ENCODE results near the gene KCNS3.

KCNS3 gene

DNA sequence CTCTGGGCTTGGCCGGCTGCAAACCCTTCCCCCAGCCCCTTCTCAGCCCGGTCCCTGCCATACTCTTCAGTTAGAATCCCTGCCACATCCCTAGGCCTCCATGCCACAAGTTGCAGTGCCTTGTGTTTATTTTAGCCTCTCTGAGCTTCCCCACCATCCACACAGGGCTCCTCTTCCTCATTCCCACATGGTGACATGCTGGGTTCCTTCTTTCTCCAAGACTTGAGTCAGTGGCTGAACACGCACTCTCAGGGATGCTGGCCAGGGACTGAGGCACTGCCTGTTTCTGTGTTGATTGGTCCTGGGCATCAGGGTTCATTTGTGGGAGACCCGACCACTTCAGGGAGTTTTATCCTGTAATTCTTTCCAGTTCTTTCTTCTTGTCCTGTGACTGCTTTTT is 56.3 kb downstream of the KCNS3 start:
- Histone ChIP-seq H3K27me3 (ENCODE audit: control insufficient read depth, insufficient read depth, low read length) (no peaks in the 10 kb centered on the region), H3K9ac (no peak overlapping the region), H3K79me2 (no peaks in the 10 kb centered on the region), H3K4me1 (no peaks in the 10 kb centered on the region), H3K4me2 (ENCODE audit: low read length) (no peak overlapping the region), H3K4me3 (ENCODE audit: low read depth, low read length) (no peak overlapping the region), H2AFZ (no peak overlapping the region), H3K36me3 (ENCODE audit: control insufficient read depth, insufficient read depth, low read length) (no peaks in the 10 kb centered on the region), H3K9me3 (ENCODE audit: control insufficient read depth, low read length) (no peaks in the 10 kb centered on the region), H3K27ac (no peak overlapping the region)
- TF ChIP-seq, protein P1, sequence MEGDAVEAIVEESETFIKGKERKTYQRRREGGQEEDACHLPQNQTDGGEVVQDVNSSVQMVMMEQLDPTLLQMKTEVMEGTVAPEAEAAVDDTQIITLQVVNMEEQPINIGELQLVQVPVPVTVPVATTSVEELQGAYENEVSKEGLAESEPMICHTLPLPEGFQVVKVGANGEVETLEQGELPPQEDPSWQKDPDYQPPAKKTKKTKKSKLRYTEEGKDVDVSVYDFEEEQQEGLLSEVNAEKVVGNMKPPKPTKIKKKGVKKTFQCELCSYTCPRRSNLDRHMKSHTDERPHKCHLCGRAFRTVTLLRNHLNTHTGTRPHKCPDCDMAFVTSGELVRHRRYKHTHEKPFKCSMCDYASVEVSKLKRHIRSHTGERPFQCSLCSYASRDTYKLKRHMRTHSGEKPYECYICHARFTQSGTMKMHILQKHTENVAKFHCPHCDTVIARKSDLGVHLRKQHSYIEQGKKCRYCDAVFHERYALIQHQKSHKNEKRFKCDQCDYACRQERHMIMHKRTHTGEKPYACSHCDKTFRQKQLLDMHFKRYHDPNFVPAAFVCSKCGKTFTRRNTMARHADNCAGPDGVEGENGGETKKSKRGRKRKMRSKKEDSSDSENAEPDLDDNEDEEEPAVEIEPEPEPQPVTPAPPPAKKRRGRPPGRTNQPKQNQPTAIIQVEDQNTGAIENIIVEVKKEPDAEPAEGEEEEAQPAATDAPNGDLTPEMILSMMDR (IDR thresholded peaks at IDR 0.05): no peak

DNA sequence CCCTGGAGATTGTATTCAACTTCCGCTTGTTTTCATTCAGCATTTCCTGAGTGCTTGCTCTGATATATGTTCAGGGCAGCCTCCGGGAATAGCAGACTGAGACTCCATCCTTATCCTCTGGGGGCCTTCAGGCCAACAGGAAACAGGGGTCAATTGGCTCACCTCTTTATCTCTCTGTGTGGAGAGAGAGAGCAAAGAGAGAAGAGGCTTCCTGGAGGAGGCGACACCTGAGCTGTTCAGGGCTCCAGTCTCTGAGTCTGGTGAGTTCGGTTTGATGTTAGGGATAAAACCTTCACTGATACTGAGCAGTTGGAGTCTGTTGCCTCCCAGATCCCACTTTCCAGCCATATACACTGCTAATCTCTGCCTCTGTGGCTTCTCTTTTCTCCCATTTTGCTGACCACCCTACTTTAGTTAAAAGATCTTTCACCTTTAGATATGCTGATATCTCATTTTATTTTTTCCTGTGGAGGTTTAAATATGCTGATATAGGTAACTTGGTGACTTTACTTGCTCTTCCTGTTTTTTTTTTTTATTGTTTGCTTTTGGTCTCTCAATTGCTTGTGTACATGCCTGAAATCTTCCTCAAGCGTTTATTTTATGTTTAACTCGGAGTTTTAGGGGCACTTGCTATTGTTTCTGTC is 56.9 kb downstream of the KCNS3 start:
- H3K9ac ChIP-seq: no peak overlapping the region
- H3K4me2 ChIP-seq (ENCODE audit: low read length): no peak overlapping the region
- H3K27me3 ChIP-seq (ENCODE audit: control insufficient read depth, insufficient read depth, low read length): no peaks in the 10 kb centered on the region
- no peaks in the 10 kb centered on the region for H3K79me2 ChIP-seq
- no peaks in the 10 kb centered on the region for H3K9me3 ChIP-seq (ENCODE audit: control insufficient read depth, low read length)
- H3K27ac ChIP-seq: no peak overlapping the region
- H3K36me3 ChIP-seq (ENCODE audit: control insufficient read depth, insufficient read depth, low read length): no peaks in the 10 kb centered on the region
- H2AFZ ChIP-seq: no peak overlapping the region
- H3K4me3 ChIP-seq (ENCODE audit: low read depth, low read length): no peak overlapping the region
- TF ChIP-seq, protein P1 (IDR thresholded peaks at IDR 0.05): no peak
- H3K4me1 ChIP-seq: no peaks in the 10 kb centered on the region

DNA sequence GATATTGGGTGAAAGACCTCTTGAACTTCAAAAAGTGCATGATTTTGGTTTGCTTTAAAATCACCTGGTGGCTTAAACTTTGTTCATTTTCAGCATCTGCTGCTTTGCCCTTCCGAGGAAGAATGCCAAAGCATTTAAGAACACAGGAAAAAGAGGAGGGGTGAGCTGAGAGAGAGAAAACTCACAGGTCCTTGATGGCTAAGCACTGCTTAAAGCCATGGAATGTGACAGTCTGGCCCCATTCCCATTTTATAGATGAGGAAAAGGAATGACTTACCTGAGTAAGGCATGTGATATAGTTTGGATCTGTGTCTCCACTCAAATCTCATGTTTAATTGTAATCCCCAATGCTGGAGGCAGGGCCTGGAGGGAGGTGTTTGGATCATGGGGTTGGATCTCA is 58.1 kb downstream of the KCNS3 start:
- no peak overlapping the region for H2AFZ ChIP-seq
- no peak overlapping the region for H3K4me2 ChIP-seq (ENCODE audit: low read length)
- no peak overlapping the region for H3K4me3 ChIP-seq (ENCODE audit: low read depth, low read length)
- no peaks in the 10 kb centered on the region for H3K27me3 ChIP-seq (ENCODE audit: control insufficient read depth, insufficient read depth, low read length)
- TF ChIP-seq, protein P1 (IDR thresholded peaks at IDR 0.05): no peak
- no peaks in the 10 kb centered on the region for H3K9me3 ChIP-seq (ENCODE audit: control insufficient read depth, low read length)
- H3K36me3 ChIP-seq (ENCODE audit: control insufficient read depth, insufficient read depth, low read length): no peaks in the 10 kb centered on the region
- H3K9ac ChIP-seq: no peak overlapping the region
- no peak overlapping the region for H3K27ac ChIP-seq
- no peaks in the 10 kb centered on the region for H3K4me1 ChIP-seq
- no peaks in the 10 kb centered on the region for H3K79me2 ChIP-seq

DNA sequence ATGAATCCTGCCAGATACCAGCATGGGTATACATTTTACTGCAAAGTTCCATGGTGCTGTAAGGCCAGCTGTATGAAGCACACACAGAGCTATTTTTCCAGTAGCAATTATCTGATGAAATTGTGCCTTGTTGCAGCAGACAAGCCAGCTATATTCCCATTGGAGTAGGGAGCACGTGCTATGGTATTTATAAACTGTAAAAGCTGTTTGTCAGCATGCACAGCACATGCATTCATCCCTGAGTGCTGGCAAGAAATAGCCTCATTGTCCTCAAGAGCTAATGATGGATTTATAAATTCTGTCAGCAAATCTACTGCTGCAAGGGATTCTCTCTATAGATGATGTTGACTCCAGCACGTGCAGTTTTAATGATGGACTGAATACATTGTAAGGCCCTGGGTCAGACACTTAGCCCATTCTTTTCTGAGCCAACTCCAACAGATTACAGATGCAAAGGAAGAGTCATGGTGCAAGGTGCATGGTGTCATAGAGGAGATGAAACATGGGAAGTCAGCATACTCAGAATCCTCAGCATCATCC is 61.7 kb downstream of the KCNS3 start:
- Histone ChIP-seq H3K4me3 (ENCODE audit: low read depth, low read length) (no peak overlapping the region), H3K9me3 (ENCODE audit: control insufficient read depth, low read length) (no peaks in the 10 kb centered on the region), H3K4me2 (ENCODE audit: low read length) (no peak overlapping the region), H3K27ac (no peak overlapping the region), H2AFZ (no peak overlapping the region), H3K9ac (no peak overlapping the region), H3K4me1 (no peaks in the 10 kb centered on the region), H3K79me2 (no peaks in the 10 kb centered on the region), H3K27me3 (ENCODE audit: control insufficient read depth, insufficient read depth, low read length) (no peaks in the 10 kb centered on the region), H3K36me3 (ENCODE audit: control insufficient read depth, insufficient read depth, low read length) (no peaks in the 10 kb centered on the region)
- TF ChIP-seq, protein P1 (IDR thresholded peaks at IDR 0.05): no peak

DNA sequence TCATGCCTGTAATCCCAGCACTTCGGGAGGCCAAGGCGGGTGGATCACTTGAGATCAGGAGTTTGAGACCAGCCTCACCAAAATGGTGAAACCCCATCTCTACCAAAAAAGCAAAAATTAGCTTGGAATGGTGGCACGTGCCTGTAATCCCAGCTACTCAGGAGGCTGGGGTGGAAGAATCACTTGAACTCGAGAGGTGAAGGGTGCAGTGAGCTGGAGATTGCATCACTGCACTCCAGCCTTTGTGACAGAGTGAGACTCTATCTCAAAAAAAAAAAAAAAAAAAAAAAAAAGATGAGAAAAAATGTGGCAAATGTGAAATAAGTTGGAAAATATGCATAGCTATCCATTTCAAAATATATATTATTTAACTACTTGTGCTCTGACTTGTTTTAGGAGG is 65.0 kb downstream of the KCNS3 start:
- TF ChIP-seq, protein P1 (IDR thresholded peaks at IDR 0.05): no peak
- H3K4me1 ChIP-seq: no peaks in the 10 kb centered on the region
- no peak overlapping the region for H3K27ac ChIP-seq
- no peaks in the 10 kb centered on the region for H3K9me3 ChIP-seq (ENCODE audit: control insufficient read depth, low read length)
- no peaks in the 10 kb centered on the region for H3K79me2 ChIP-seq
- no peak overlapping the region for H3K4me2 ChIP-seq (ENCODE audit: low read length)
- H3K9ac ChIP-seq: no peak overlapping the region
- no peaks in the 10 kb centered on the region for H3K36me3 ChIP-seq (ENCODE audit: control insufficient read depth, insufficient read depth, low read length)
- no peak overlapping the region for H3K4me3 ChIP-seq (ENCODE audit: low read depth, low read length)
- no peaks in the 10 kb centered on the region for H3K27me3 ChIP-seq (ENCODE audit: control insufficient read depth, insufficient read depth, low read length)
- no peak overlapping the region for H2AFZ ChIP-seq
